ENCODE data around the gene N4BP3. TPM values are rescaled to one million over a fixed set of nuclear protein-coding genes. Genes with fewer than 3 reads are reported as not detected.
"Not testable (repeated sequence)": the region's sequence is repeated elsewhere in the genome, so short reads cannot be mapped to it uniquely, and the experiment has no call there.

The N4BP3 gene
- total and polyA plus RNA-seq, 4 donors, result 0.03 to 2.0 (median 0.16) TPM

GRCh38 chr5:178087199-178087598 is 26.1 kb upstream of the N4BP3 start:
- intact Hi-C loops (cut with DNase I), result not testable (repeated sequence)

GRCh38 chr5:178090856-178091255 is 22.5 kb upstream of the N4BP3 start:
- ATAC-seq (ENCODE audit: low FRiP score) (no peak), DNase-seq (no peak)
- 86 to 90% methylated on average over 6 of the region's 6 CpGs for WGBS, 2 donors
- Histone ChIP-seq H3K4me1 (ENCODE audit: control insufficient read depth in 1 of 2, insufficient read depth in 2 of 2, low read length in 2 of 2) (no peaks in the 10 kb centered on the region), H3K36me3 (ENCODE audit: control insufficient read depth in 1 of 2, insufficient read depth in 2 of 2, low read length in 1 of 2) (no peaks in the 10 kb centered on the region), H3K27me3 (ENCODE audit: control insufficient read depth in 1 of 2, insufficient read depth in 2 of 2, low read length in 1 of 2) (no peaks in the 10 kb centered on the region), H3K27ac (ENCODE audit: low read depth in 1 of 2, low read length in 2 of 2) (no peak overlapping the region), H3K9me3 (ENCODE audit: control insufficient read depth, low read length) (peaks cover 2% of the 10 kb centered on the region), H3K4me3 (ENCODE audit: low read length in 2 of 2) (no peak overlapping the region)
- intact Hi-C loops (cut with DNase I), result no loop called here

More at GRCh38 chr5:178087199-178087598, 26.1 kb upstream of the N4BP3 start:
- H3K27me3 ChIP-seq (ENCODE audit: control insufficient read depth in 1 of 2, insufficient read depth in 2 of 2, low read length in 1 of 2); H3K36me3 ChIP-seq (ENCODE audit: control insufficient read depth in 1 of 2, insufficient read depth in 2 of 2, low read length in 1 of 2); H3K4me3 ChIP-seq (ENCODE audit: low read length in 2 of 2); ATAC-seq (ENCODE audit: low FRiP score); H3K4me1 ChIP-seq (ENCODE audit: control insufficient read depth in 1 of 2, insufficient read depth in 2 of 2, low read length in 2 of 2); H3K9me3 ChIP-seq (ENCODE audit: control insufficient read depth, low read length); DNase-seq; H3K27ac ChIP-seq (ENCODE audit: low read depth in 1 of 2, low read length in 2 of 2): not testable (repeated sequence)
- WGBS, 2 donors, result 88% methylated on average over 5 of the region's 5 CpGs

GRCh38 chr5:178093134-178093533 is 20.2 kb upstream of the N4BP3 start:
- Histone ChIP-seq H3K4me1 (ENCODE audit: control insufficient read depth in 1 of 2, insufficient read depth in 2 of 2, low read length in 2 of 2) (no peaks in the 10 kb centered on the region), H3K36me3 (ENCODE audit: control insufficient read depth in 1 of 2, insufficient read depth in 2 of 2, low read length in 1 of 2) (no peaks in the 10 kb centered on the region), H3K9me3 (ENCODE audit: control insufficient read depth, low read length) (peaks cover 2% of the 10 kb centered on the region), H3K27me3 (ENCODE audit: control insufficient read depth in 1 of 2, insufficient read depth in 2 of 2, low read length in 1 of 2) (no peaks in the 10 kb centered on the region), H3K27ac (ENCODE audit: low read depth in 1 of 2, low read length in 2 of 2) (no peak overlapping the region), H3K4me3 (ENCODE audit: low read length in 2 of 2) (no peak overlapping the region)
- DNase-seq, result no peak
- ATAC-seq (ENCODE audit: low FRiP score), result no peak
- 83 to 87% methylated on average over 2 of the region's 2 CpGs for WGBS, 2 donors
- intact Hi-C loops (cut with DNase I), result no loop called here

- no peak for ATAC-seq (ENCODE audit: low FRiP score)
- Histone ChIP-seq H3K36me3 (ENCODE audit: control insufficient read depth in 1 of 2, insufficient read depth in 2 of 2, low read length in 1 of 2) (no peaks in the 10 kb centered on the region), H3K4me1 (ENCODE audit: control insufficient read depth in 1 of 2, insufficient read depth in 2 of 2, low read length in 2 of 2) (no peaks in the 10 kb centered on the region), H3K27me3 (ENCODE audit: control insufficient read depth in 1 of 2, insufficient read depth in 2 of 2, low read length in 1 of 2) (no peaks in the 10 kb centered on the region), H3K9me3 (ENCODE audit: control insufficient read depth, low read length) (peaks cover 2% of the 10 kb centered on the region), H3K4me3 (ENCODE audit: low read length in 2 of 2) (no peak overlapping the region), H3K27ac (ENCODE audit: low read depth in 1 of 2, low read length in 2 of 2) (no peak overlapping the region)
- intact Hi-C loops (cut with DNase I), result no loop called here
- no peak for DNase-seq
- 87 to 90% methylated on average over 9 of the region's 9 CpGs for WGBS, 2 donors
Observed at GRCh38 chr5:178094345-178094744, 19.0 kb upstream of the N4BP3 start.

- Histone ChIP-seq H3K4me1 (ENCODE audit: control insufficient read depth in 1 of 2, insufficient read depth in 2 of 2, low read length in 2 of 2) (no peaks in the 10 kb centered on the region), H3K9me3 (ENCODE audit: control insufficient read depth, low read length) (peaks cover 2% of the 10 kb centered on the region), H3K27me3 (ENCODE audit: control insufficient read depth in 1 of 2, insufficient read depth in 2 of 2, low read length in 1 of 2) (no peaks in the 10 kb centered on the region), H3K27ac (ENCODE audit: low read depth in 1 of 2, low read length in 2 of 2) (no peak overlapping the region), H3K36me3 (ENCODE audit: control insufficient read depth in 1 of 2, insufficient read depth in 2 of 2, low read length in 1 of 2) (no peaks in the 10 kb centered on the region), H3K4me3 (ENCODE audit: low read length in 2 of 2) (no peak overlapping the region)
- intact Hi-C loops (cut with DNase I), result no loop called here
- DNase-seq (no peak), ATAC-seq (ENCODE audit: low FRiP score) (no peak)
- WGBS, 2 donors, result 89 to 91% methylated on average over 7 of the region's 7 CpGs
Observed at GRCh38 chr5:178098685-178099084, 14.6 kb upstream of the N4BP3 start.

GRCh38 chr5:178103612-178104011 is 9.7 kb upstream of the N4BP3 start:
- DNase-seq (no peak), ATAC-seq (ENCODE audit: low FRiP score) (no peak)
- intact Hi-C loops (cut with DNase I), result no loop called here
- Histone ChIP-seq H3K4me3 (ENCODE audit: low read length in 2 of 2) (no peak overlapping the region), H3K27ac (ENCODE audit: low read depth in 1 of 2, low read length in 2 of 2) (no peak overlapping the region), H3K4me1 (ENCODE audit: control insufficient read depth in 1 of 2, insufficient read depth in 2 of 2, low read length in 2 of 2) (no peaks in the 10 kb centered on the region), H3K27me3 (ENCODE audit: control insufficient read depth in 1 of 2, insufficient read depth in 2 of 2, low read length in 1 of 2) (no peaks in the 10 kb centered on the region), H3K9me3 (ENCODE audit: control insufficient read depth, low read length) (no peaks in the 10 kb centered on the region), H3K36me3 (ENCODE audit: control insufficient read depth in 1 of 2, insufficient read depth in 2 of 2, low read length in 1 of 2) (no peaks in the 10 kb centered on the region)
- WGBS, 2 donors, result 82 to 88% methylated on average over 12 of the region's 12 CpGs

- intact Hi-C loops (cut with DNase I), result no loop called here
- WGBS, 2 donors, result 38 to 49% methylated on average over 5 of the region's 5 CpGs
- no peak for ATAC-seq (ENCODE audit: low FRiP score)
- Histone ChIP-seq H3K27me3 (ENCODE audit: control insufficient read depth in 1 of 2, insufficient read depth in 2 of 2, low read length in 1 of 2) (no peaks in the 10 kb centered on the region), H3K9me3 (ENCODE audit: control insufficient read depth, low read length) (no peaks in the 10 kb centered on the region), H3K4me3 (ENCODE audit: low read length in 2 of 2) (no peak overlapping the region), H3K27ac (ENCODE audit: low read depth in 1 of 2, low read length in 2 of 2) (no peak overlapping the region), H3K36me3 (ENCODE audit: control insufficient read depth in 1 of 2, insufficient read depth in 2 of 2, low read length in 1 of 2) (no peaks in the 10 kb centered on the region), H3K4me1 (ENCODE audit: control insufficient read depth in 1 of 2, insufficient read depth in 2 of 2, low read length in 2 of 2) (no peaks in the 10 kb centered on the region)
- no peak for DNase-seq
Observed at GRCh38 chr5:178104492-178104891, 8.8 kb upstream of the N4BP3 start.

GRCh38 chr5:178106086-178106485 is 7.2 kb upstream of the N4BP3 start:
- 64 to 71% methylated on average over 4 of the region's 4 CpGs for WGBS, 2 donors
- Histone ChIP-seq H3K4me1 (ENCODE audit: control insufficient read depth in 1 of 2, insufficient read depth in 2 of 2, low read length in 2 of 2) (no peaks in the 10 kb centered on the region), H3K27me3 (ENCODE audit: control insufficient read depth in 1 of 2, insufficient read depth in 2 of 2, low read length in 1 of 2) (no peaks in the 10 kb centered on the region), H3K36me3 (ENCODE audit: control insufficient read depth in 1 of 2, insufficient read depth in 2 of 2, low read length in 1 of 2) (no peaks in the 10 kb centered on the region), H3K9me3 (ENCODE audit: control insufficient read depth, low read length) (no peaks in the 10 kb centered on the region), H3K27ac (ENCODE audit: low read depth in 1 of 2, low read length in 2 of 2) (no peak overlapping the region), H3K4me3 (ENCODE audit: low read length in 2 of 2) (no peak overlapping the region)
- no peak for ATAC-seq (ENCODE audit: low FRiP score)
- intact Hi-C loops (cut with DNase I), result no loop called here
- no peak for DNase-seq

GRCh38 chr5:178106556-178107239 is 6.6 kb upstream of the N4BP3 start:
- intact Hi-C loops (cut with DNase I), result no loop called here
- Histone ChIP-seq H3K4me3 (ENCODE audit: low read length in 2 of 2) (no peak overlapping the region), H3K9me3 (ENCODE audit: control insufficient read depth, low read length) (no peaks in the 10 kb centered on the region), H3K36me3 (ENCODE audit: control insufficient read depth in 1 of 2, insufficient read depth in 2 of 2, low read length in 1 of 2) (no peaks in the 10 kb centered on the region), H3K4me1 (ENCODE audit: control insufficient read depth in 1 of 2, insufficient read depth in 2 of 2, low read length in 2 of 2) (no peaks in the 10 kb centered on the region), H3K27me3 (ENCODE audit: control insufficient read depth in 1 of 2, insufficient read depth in 2 of 2, low read length in 1 of 2) (no peaks in the 10 kb centered on the region), H3K27ac (ENCODE audit: low read depth in 1 of 2, low read length in 2 of 2) (no peak overlapping the region)
- ATAC-seq (ENCODE audit: low FRiP score), result no peak
- no peak for DNase-seq
- 70 to 71% methylated on average over 13 of the region's 13 CpGs for WGBS, 2 donors

Data from aorta (tissue), 5 donors.